Type B pancreatic cell (in vitro differentiated cells): ENCODE measurements around the gene SLC38A2. TPM values are rescaled to one million over a fixed set of nuclear protein-coding genes. Genes with fewer than 3 reads are reported as not detected.

ENCODE experiments used
- DNase-seq: peaks from one replicate; pipeline ENCODE4 v3.0.0; 2021; ENCODE audit warnings: mixed read lengths; ENCODE audit not compliant: unreplicated experiment; ENCODE audit errors: extremely low spot score
- H3K27ac Mint-ChIP-seq: 2 replicates; pipeline ENCODE4 v1.8.0; 2021; ENCODE audit warnings: mild to moderate bottlenecking, mixed read lengths
- H3K27me3 Mint-ChIP-seq: 2 replicates; pipeline ENCODE4 v1.8.0; 2021; ENCODE audit warnings: mixed read lengths
- H3K36me3 Mint-ChIP-seq: 2 replicates; pipeline ENCODE4 v1.8.0; 2021; ENCODE audit warnings: mixed read lengths
- H3K4me1 Mint-ChIP-seq: one replicate; pipeline ENCODE4 v1.8.0; 2021; ENCODE audit warnings: mixed read lengths; ENCODE audit not compliant: unreplicated experiment
- H3K4me3 Mint-ChIP-seq: 2 replicates; pipeline ENCODE4 v1.8.0; 2021; ENCODE audit warnings: mild to moderate bottlenecking, mixed read lengths
- H3K9me3 Mint-ChIP-seq: 2 replicates; pipeline ENCODE4 v1.8.0; 2021; ENCODE audit warnings: mixed read lengths
- CTCF ChIP-seq: fragments of 200-600 bp; sonication (generic); conservative IDR thresholded peaks from 2 replicates; pipeline ENCODE4 v1.5.0; 2021; ENCODE audit warnings: antibody characterized with exemption, mild to moderate bottlenecking
- total RNA-seq: library from RNA; stranded (reverse); gene quantifications from 2 replicates; pipeline ENCODE4 v1.2.1, GENCODE V29; 2021; ENCODE audit warnings: low replicate concordance

The SLC38A2 gene
- total RNA-seq, 1 donor from 2014 or later, result 204 TPM

DNA sequence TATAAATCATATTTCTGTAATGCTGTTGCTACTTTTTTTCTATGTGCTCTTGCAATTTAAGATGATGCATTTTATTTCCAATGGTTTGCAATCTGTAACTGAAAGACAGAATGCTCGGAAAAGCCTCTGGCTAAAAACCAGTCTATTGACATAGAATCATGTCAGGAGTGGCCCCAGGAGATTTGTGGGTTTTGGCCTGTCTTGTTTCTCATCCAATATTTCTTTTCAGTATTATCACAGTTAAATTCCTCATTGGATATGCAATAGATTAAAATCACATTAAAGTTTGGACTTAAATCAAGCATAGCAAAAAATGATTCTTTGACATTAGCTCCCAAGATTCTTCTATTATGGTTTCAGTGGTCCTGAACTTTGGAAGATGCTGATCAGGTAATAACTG is 19.1 kb upstream of the SLC38A2 start:
- no peak for DNase-seq
- H3K27me3 Mint-ChIP-seq, result no peaks in the 10 kb centered on the region
- H3K9me3 Mint-ChIP-seq, result peaks cover 4% of the 10 kb centered on the region
- no peak overlapping the region for H3K27ac Mint-ChIP-seq
- no peak for TF ChIP-seq CTCF
- H3K4me3 Mint-ChIP-seq, result no peak overlapping the region
- peaks cover 3% of the 10 kb centered on the region for H3K36me3 Mint-ChIP-seq
- H3K4me1 Mint-ChIP-seq, result peaks cover 45% of the 10 kb centered on the region

DNA sequence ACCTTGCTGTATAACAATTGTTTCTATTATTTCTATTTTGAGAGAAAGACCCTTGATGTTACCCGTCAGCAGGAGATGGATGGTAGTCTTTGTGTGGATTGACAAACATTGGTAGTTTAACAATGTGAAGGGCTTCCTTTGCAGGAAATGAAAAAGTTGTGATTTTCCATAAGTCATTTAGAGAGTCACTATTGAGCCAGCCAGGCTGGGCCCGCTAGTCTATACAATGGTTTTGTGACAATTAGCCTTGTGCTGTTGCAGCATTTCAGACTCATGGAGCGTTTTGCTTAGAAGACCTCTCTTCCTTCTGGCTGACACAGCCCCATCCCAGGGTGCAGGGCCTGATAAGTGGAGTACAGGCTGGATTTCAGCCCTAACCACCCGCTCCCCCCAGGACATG is 18.3 kb upstream of the SLC38A2 start:
- no peak overlapping the region for H3K4me3 Mint-ChIP-seq
- no peak overlapping the region for H3K27ac Mint-ChIP-seq
- peaks cover 48% of the 10 kb centered on the region for H3K4me1 Mint-ChIP-seq

GRCh38 chr12:46390304-46390703 is 17.7 kb upstream of the SLC38A2 start:
- Mint-ChIP-seq H3K27me3 (no peaks in the 10 kb centered on the region), H3K9me3 (peaks cover 4% of the 10 kb centered on the region)

More for the DNA sequence above, 18.3 kb upstream of the SLC38A2 start:
- DNase-seq, result no peak
- no peak for TF ChIP-seq CTCF
- no peaks in the 10 kb centered on the region for H3K27me3 Mint-ChIP-seq
- peaks cover 3% of the 10 kb centered on the region for H3K36me3 Mint-ChIP-seq
- H3K9me3 Mint-ChIP-seq, result peaks cover 4% of the 10 kb centered on the region

GRCh38 chr12:46389031-46389616 is 16.6 kb upstream of the SLC38A2 start:
- Mint-ChIP-seq H3K27me3 (no peaks in the 10 kb centered on the region), H3K27ac (no peak overlapping the region), H3K9me3 (peaks cover 4% of the 10 kb centered on the region), H3K36me3 (peaks cover 3% of the 10 kb centered on the region), H3K4me3 (peak overlapping the region; percentile 55), H3K4me1 (peaks cover 55% of the 10 kb centered on the region)
- no peak for TF ChIP-seq CTCF
- no peak for DNase-seq

More at GRCh38 chr12:46390304-46390703, 17.7 kb upstream of the SLC38A2 start:
- Mint-ChIP-seq H3K27ac (no peak overlapping the region), H3K4me3 (no peak overlapping the region), H3K36me3 (peaks cover 3% of the 10 kb centered on the region), H3K4me1 (peaks cover 50% of the 10 kb centered on the region)
- no peak for TF ChIP-seq CTCF
- DNase-seq, result no peak

GRCh38 chr12:46388427-46389021 is 16.0 kb upstream of the SLC38A2 start:
- no peak for DNase-seq
- no peak overlapping the region for H3K27ac Mint-ChIP-seq
- no peak overlapping the region for H3K4me3 Mint-ChIP-seq
- no peak for TF ChIP-seq CTCF
- H3K36me3 Mint-ChIP-seq, result peaks cover 3% of the 10 kb centered on the region
- no peaks in the 10 kb centered on the region for H3K27me3 Mint-ChIP-seq
- H3K4me1 Mint-ChIP-seq, result peaks cover 55% of the 10 kb centered on the region
- peaks cover 4% of the 10 kb centered on the region for H3K9me3 Mint-ChIP-seq
